ENCODE measurements around the gene SF1. TPM values are rescaled to one million over a fixed set of nuclear protein-coding genes. Genes with fewer than 3 reads are reported as not detected.

Gene SF1
- total RNA-seq, 2 experiments from 2014 or later: 247 to 535 TPM

DNA sequence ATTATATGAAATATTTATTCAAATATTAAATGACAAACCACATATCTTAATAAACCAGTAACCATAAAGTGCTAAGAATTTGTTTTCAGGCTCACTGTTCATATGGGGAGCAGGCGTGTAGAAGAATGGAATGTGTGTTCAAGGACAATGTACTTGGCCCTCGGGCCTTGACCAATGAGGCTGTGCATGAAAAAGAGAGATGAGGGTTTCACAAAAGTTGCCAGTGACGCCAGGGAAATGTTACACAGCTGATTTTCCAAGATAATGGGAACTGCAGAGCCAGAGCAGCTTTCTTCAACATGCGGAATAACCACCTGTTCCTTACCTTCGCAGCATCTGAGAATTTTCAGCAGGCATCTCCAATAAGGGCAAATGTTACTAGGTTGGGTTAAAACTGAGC, 4.2 kb downstream of the SF1 start:
- ChIA-PET POLR2A (interaction anchor here (1.1 kb wide), 1 partner anchor 12 kb away, joined by 3 read pairs; no protein-coding TSS in a partner anchor), CTCF (ENCODE audit: unreplicated experiment) (no interaction called here)
- no peak for DNase-seq (ENCODE audit: low spot score)
- H3K4me3 ChIP-seq (ENCODE audit: low read depth, low read length, poor library complexity, severe bottlenecking): no peak overlapping the region
- peaks cover 84% of the 10 kb centered on the region for H3K36me3 ChIP-seq (ENCODE audit: insufficient read depth, low read length)
- BruUV-seq (replicated peaks): no TSS peak
- no peaks in the 10 kb centered on the region for H3K9me2 ChIP-seq (ENCODE audit: insufficient read depth, low read length)
- H3K4me2 ChIP-seq (ENCODE audit: low read length): peak overlapping the region; percentile 21
- no peak overlapping the region for H2AFZ ChIP-seq (ENCODE audit: low read length)
- peaks cover 61% of the 10 kb centered on the region for H3K4me1 ChIP-seq (ENCODE audit: insufficient read depth, low read length, poor library complexity, severe bottlenecking)
- intact Hi-C loops (cut with micrococcal nuclease; ENCODE audit: unreplicated experiment): loop anchor here (10.0 kb wide), 1 partner anchor 341 kb away; the partner anchor contains the start of genes TM7SF2 and ZNHIT2
- no peaks in the 10 kb centered on the region for H3K9me3 ChIP-seq (ENCODE audit: low read length)
- peaks cover 84% of the 10 kb centered on the region for H3K79me2 ChIP-seq (ENCODE audit: insufficient read depth, low read depth, low read length)
- H4K20me1 ChIP-seq (ENCODE audit: insufficient read depth, low read length): peaks cover 78% of the 10 kb centered on the region
- TF ChIP-seq CTCF (conservative IDR thresholded peaks at IDR 0.05; ENCODE audit: low read length): no peak
- no peak for TF ChIP-seq EZH2phosphoT487 (IDR thresholded peaks at IDR 0.05; ENCODE audit: borderline replicate concordance, low read depth, low read length)
- H3K27ac ChIP-seq (ENCODE audit: low read depth, low read length, poor library complexity, severe bottlenecking): peak overlapping the region; percentile 84

DNA sequence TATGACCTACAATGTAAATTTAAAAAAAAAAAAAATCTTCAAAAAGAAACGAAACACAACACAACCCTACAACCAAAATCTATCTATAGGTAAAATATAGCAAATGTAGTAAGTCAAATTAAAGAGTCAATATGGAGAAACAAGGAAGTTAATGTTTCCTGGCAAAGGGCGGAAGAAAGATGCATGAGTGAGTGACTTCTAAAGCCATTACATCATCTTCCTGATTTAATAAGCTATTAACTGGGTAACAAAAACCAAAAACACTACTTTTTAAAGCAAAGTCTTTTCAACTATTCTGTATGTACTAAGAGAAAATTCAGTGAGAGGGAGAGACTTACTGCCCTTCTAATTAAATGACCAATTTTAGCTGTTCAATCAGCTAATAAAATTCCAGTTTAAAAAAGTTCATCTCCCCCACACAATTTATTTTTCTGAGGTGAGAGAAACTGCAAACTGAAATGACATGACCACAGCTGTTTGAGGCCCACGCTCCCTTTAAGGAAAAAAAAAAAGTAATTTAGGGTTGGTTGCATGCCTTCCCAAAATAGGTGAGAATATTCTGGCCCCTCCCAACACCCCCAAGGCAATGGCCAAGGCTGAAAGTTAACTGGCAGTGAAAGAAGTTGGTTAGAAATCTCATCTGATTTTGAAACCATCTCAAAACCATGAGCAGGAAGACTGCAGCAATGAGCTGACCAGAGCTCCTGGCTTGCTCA, 5.9 kb downstream of the SF1 start:
- no TSS peak for BruUV-seq (replicated peaks)
- peak overlapping the region; percentile 70 for H3K4me2 ChIP-seq (ENCODE audit: low read length)
- H3K79me2 ChIP-seq (ENCODE audit: insufficient read depth, low read depth, low read length): peaks cover 95% of the 10 kb centered on the region
- ChIA-PET POLR2A (interaction anchor here (0.6 to 3.2 kb wide), 9 partner anchors 9 to 463 kb away, joined by 3 to 15 read pairs (median 4); partner anchors contain the start of genes PYGM and RASGRP2), CTCF (ENCODE audit: unreplicated experiment) (interaction anchor here (2.3 kb wide), 1 partner anchor 28 kb away, joined by 6 read pairs; the partner anchor contains the start of gene RASGRP2)
- peak; percentile 61 for DNase-seq (ENCODE audit: low spot score)
- no peaks in the 10 kb centered on the region for H3K9me3 ChIP-seq (ENCODE audit: low read length)
- peak overlapping the region; percentile 47 for H3K4me3 ChIP-seq (ENCODE audit: low read depth, low read length, poor library complexity, severe bottlenecking)
- intact Hi-C loops (cut with micrococcal nuclease; ENCODE audit: unreplicated experiment): loop anchor here (10.0 kb wide), 1 partner anchor 342 kb away; the partner anchor contains the start of genes TM7SF2 and ZNHIT2
- H3K4me1 ChIP-seq (ENCODE audit: insufficient read depth, low read length, poor library complexity, severe bottlenecking): peaks cover 65% of the 10 kb centered on the region
- H3K9me2 ChIP-seq (ENCODE audit: insufficient read depth, low read length): no peaks in the 10 kb centered on the region
- peaks cover 100% of the 10 kb centered on the region for H3K36me3 ChIP-seq (ENCODE audit: insufficient read depth, low read length)
- H4K20me1 ChIP-seq (ENCODE audit: insufficient read depth, low read length): peaks cover 84% of the 10 kb centered on the region
- peak overlapping the region; percentile 84 for H3K27ac ChIP-seq (ENCODE audit: low read depth, low read length, poor library complexity, severe bottlenecking)
- H2AFZ ChIP-seq (ENCODE audit: low read length): no peak overlapping the region
- TF ChIP-seq CTCF (conservative IDR thresholded peaks at IDR 0.05; ENCODE audit: low read length) (no peak), EZH2phosphoT487 (IDR thresholded peaks at IDR 0.05; ENCODE audit: borderline replicate concordance, low read depth, low read length) (no peak)
